Kidney (tissue), 14 donors: ENCODE results near the gene SWI5. TPM values are rescaled to one million over a fixed set of nuclear protein-coding genes. Genes with fewer than 3 reads are reported as not detected.

Source experiments
- DNase-seq, 5 donors: peaks; one replicate each; pipeline ENCODE4 v3.0.0-alpha.2; 2013 to 2020
- FAIRE-seq: peaks from 2 replicates; lab custom pipeline; 2012; peaks lifted over from hg19 to GRCh38; lab: Jason Lieb, UNC
- H3K27ac ChIP-seq, 2 donors: one replicate each; pipeline ENCODE4 v1.7.0; 2013; ENCODE audit warnings: low read depth in 2 of 2, low read length in 2 of 2, inconsistent platforms in 1 of 2
- H3K27me3 ChIP-seq: one replicate; pipeline ENCODE4 v1.7.1; 2013; ENCODE audit warnings: low read length, inconsistent platforms; ENCODE audit not compliant: control insufficient read depth, insufficient read depth
- H3K36me3 ChIP-seq, 3 donors: one replicate each; pipeline versions ENCODE4 v1.7.0 to v1.7.1; 2013; ENCODE audit warnings: low read length in 3 of 3, control low read depth in 1 of 3, inconsistent platforms in 1 of 3; ENCODE audit not compliant: insufficient read depth in 3 of 3, control insufficient read depth in 2 of 3
- H3K4me1 ChIP-seq, 3 donors: one replicate each; pipeline versions ENCODE4 v1.7.0 to v1.7.1; 2013; ENCODE audit warnings: low read length in 3 of 3, inconsistent platforms in 1 of 3, low read depth in 1 of 3; ENCODE audit not compliant: control insufficient read depth in 2 of 3, insufficient read depth in 2 of 3
- H3K4me3 ChIP-seq, 3 donors: one replicate each; pipeline versions ENCODE4 v1.7.0 to v1.8.1; 2013; ENCODE audit warnings: low read length in 3 of 3, control low read depth in 1 of 3, inconsistent platforms in 1 of 3
- H3K9ac ChIP-seq, 3 donors: one replicate each; pipeline versions ENCODE4 v1.7.0 to v1.7.1; 2013; ENCODE audit warnings: low read length in 3 of 3, control low read depth in 1 of 3, inconsistent platforms in 1 of 3
- H3K9me3 ChIP-seq, 3 donors: one replicate each; pipeline versions ENCODE4 v1.7.0 to v1.7.1; 2013; ENCODE audit warnings: low read length in 3 of 3, control low read depth in 1 of 3, inconsistent platforms in 1 of 3; ENCODE audit not compliant: control insufficient read depth in 2 of 3, insufficient read depth in 1 of 3
- intact Hi-C: fragments of 100-400 bp; cut with DNase I; formaldehyde crosslinking; loops from one replicate; pipeline ENCODE4 v1.11.1; 2022
- polyA plus RNA-seq: library from polyadenylated mRNA; stranded (reverse); fragments of 350-450 nt; fragmentation: Illumina TruSeq; extraction: RNeasy Lipid Tissue Mini Kit (QIAGEN cat#74804); gene quantifications from one replicate; pipeline ENCODE4 v1.2.3, GENCODE V29; 2014; ENCODE audit warnings: low read depth, low replicate concordance; ENCODE audit not compliant: insufficient read depth
- total RNA-seq: library from RNA; stranded (reverse); fragmentation: NEBNext Ultra II Directional; extraction: Animal tissue kit (Norgen Biotek cat#: 25700); gene quantifications from one replicate; pipeline ENCODE4 v1.2.1, GENCODE V29; 2021
- TF ChIP-seq, protein P1 (sequence below): IDR thresholded peaks from 3 replicates; pipeline ENCODE4 v1.5.1; 2012; ENCODE audit warnings: mild to moderate bottlenecking, moderate library complexity, borderline replicate concordance; ENCODE audit not compliant: insufficient read depth; ENCODE audit errors: extremely low read depth
- donor health status: control.
- donor health status: control.
- donor health status: control.
- donor health status: control.
- donor health status: control.
- donor health status: DM: yes; HTN: yes; CAD: no.
- donor health status: Normal renal cell carcinoma (clear cell type).

Gene SWI5
- total and polyA plus RNA-seq, 2 donors from 2014 or later = 20.3 to 67.8 TPM

DNA sequence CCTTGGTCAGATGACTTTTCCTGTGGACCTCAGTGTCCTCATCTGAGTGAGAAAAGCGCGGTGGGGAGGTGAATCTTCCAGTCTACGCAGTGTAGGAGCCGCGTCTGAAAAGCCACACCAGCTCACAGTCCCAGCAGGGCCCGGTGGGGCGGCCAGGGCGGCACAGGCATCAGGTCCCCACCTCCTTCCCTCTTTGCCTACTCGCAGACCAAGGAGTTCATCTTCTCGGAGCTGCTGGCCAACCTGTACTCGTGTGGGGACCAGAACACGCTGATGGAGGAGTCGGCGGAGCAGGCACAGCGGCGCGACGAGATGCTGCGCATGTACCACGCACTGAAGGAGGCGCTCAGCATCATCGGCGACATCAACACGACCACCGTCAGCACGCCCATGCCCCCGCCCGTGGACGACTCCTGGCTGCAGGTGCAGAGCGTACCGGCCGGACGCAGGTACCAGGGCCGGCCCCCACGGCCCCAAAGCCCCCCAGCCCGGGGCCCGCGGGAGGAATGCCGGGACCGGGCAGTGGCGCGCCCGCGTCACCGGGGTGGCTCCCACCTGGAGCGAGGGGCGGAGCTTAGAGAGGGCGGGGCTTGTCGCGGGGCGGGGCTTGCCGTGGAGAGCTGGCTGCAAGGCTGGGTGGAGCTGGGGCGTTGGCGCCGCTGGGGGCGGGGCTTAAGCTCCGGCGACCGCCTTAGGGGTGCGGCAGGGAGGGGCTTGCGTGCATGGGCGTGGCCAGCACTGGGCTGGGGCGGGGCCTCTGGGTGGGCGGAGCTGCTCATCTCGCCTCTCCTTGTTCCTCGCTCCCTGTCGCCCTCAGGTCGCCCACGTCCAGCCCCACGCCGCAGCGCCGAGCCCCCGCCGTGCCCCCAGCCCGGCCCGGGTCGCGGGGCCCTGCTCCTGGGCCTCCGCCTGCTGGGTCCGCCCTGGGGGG lies 25.9 kb upstream of the SWI5 start:
- DNase-seq = peak; percentile 92 to 98 (median 96)
- Histone ChIP-seq H3K9ac (no peak overlapping the region), H3K4me1 (peaks cover 0 to 12% (median 4%) of the 10 kb centered on the region in 3 donors), H3K9me3 (no peaks in the 10 kb centered on the region), H3K27me3 (no peaks in the 10 kb centered on the region), H3K27ac (no peak overlapping the region), H3K4me3 (peak overlapping the region in 2 of 3 donors; percentile 23 to 49), H3K36me3 (no peaks in the 10 kb centered on the region)
- TF ChIP-seq, protein P1, sequence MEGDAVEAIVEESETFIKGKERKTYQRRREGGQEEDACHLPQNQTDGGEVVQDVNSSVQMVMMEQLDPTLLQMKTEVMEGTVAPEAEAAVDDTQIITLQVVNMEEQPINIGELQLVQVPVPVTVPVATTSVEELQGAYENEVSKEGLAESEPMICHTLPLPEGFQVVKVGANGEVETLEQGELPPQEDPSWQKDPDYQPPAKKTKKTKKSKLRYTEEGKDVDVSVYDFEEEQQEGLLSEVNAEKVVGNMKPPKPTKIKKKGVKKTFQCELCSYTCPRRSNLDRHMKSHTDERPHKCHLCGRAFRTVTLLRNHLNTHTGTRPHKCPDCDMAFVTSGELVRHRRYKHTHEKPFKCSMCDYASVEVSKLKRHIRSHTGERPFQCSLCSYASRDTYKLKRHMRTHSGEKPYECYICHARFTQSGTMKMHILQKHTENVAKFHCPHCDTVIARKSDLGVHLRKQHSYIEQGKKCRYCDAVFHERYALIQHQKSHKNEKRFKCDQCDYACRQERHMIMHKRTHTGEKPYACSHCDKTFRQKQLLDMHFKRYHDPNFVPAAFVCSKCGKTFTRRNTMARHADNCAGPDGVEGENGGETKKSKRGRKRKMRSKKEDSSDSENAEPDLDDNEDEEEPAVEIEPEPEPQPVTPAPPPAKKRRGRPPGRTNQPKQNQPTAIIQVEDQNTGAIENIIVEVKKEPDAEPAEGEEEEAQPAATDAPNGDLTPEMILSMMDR = no peak
- FAIRE-seq = no peak
- intact Hi-C loops = no loop called here

DNA sequence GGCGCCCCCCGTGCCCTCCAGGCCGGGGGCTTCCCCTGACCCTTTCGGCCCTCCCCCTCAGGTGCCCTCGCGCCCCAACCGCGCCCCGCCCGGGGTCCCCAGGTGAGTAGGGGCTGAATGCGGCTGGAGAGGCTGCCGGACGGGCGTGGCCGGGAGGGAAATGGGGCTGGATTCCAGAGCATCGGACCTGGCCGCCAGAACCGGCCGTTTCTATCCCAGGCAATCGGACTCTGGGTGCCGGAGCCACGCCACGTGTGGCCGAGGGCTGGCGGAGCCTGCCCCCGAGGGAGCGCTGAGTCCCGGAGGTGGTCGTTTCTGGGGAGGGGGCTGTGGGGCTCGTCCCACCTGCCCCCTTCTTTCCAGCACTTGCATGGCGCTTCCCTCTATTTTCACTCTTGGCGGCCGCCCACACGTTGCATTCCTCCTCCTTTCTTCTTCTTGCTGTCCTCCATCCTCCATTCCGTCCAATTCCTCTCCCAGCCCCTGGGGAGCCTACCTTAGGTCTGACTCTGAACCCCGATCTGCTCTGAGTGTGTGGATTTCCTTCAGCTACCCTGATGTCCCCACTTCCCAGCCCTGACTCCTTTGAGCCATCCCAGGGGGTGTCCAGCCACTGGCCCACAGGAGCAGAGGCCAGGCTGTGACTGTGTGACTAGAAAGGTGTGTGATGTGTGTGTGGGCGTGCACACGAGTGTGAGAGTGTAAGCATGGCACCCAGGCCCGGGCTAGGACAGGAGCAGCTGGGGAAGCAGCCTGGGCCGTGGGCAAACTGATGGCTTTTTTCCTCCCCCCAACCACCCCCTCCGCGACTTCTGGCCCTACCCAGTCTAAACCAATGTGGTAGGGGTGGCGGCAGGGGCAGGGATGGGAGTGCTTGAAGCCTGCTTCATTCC lies 25.0 kb upstream of the SWI5 start:
- no peak overlapping the region for H3K9ac ChIP-seq
- TF ChIP-seq, protein P1 = no peak
- no peaks in the 10 kb centered on the region for H3K9me3 ChIP-seq
- intact Hi-C loops = no loop called here
- DNase-seq = peak in 1 of 5 donors; percentile 60
- no peak for FAIRE-seq
- H3K36me3 ChIP-seq = no peaks in the 10 kb centered on the region
- H3K4me3 ChIP-seq = no peak overlapping the region
- H3K4me1 ChIP-seq = peaks cover 0 to 7% (median 0%) of the 10 kb centered on the region in 3 donors
- no peaks in the 10 kb centered on the region for H3K27me3 ChIP-seq
- H3K27ac ChIP-seq = no peak overlapping the region

DNA sequence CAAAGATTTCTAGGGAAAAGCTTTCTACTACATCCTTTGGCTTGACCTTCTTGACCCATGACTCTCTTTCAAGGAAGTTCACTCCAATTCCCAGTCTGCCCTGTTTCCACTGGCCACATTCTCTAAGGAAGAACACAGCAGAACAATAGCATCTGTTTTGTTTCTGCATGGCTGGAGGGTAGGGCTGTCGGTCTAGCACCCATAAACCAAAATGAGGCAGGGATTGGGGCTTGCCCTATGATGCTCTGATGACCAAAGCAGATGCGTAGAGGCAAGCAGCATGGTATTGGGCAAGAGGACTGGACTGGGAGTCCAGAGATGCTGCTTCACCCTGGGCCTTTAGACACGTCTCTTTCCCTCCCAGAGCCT lies 24.4 kb upstream of the SWI5 start:
- intact Hi-C loops = no loop called here
- no peak overlapping the region for H3K9ac ChIP-seq
- DNase-seq (peak in 2 of 5 donors; percentile 9 to 59), FAIRE-seq (no peak)
- H3K4me1 ChIP-seq = peaks cover 0 to 7% (median 0%) of the 10 kb centered on the region in 3 donors
- no peak overlapping the region for H3K27ac ChIP-seq
- no peaks in the 10 kb centered on the region for H3K9me3 ChIP-seq
- TF ChIP-seq, protein P1 = no peak
- no peaks in the 10 kb centered on the region for H3K36me3 ChIP-seq
- no peaks in the 10 kb centered on the region for H3K27me3 ChIP-seq
- no peak overlapping the region for H3K4me3 ChIP-seq
